Panc1 (cell line): Measurements from ENCODE around the gene PARP3.

Experiments
- POLR2AphosphoS5 ChIP-seq: IDR thresholded peaks from 2 replicates; pipeline ENCODE4 v1.6.1; 2012; ENCODE audit warnings: mild to moderate bottlenecking, low read depth, low read length, moderate library complexity
- TF ChIP-seq, protein P1 (sequence below): fragments of 450-650 bp; IDR thresholded peaks from 2 replicates; pipeline ENCODE4 v1.5.1; 2017; ENCODE audit warnings: mild to moderate bottlenecking

DNA sequence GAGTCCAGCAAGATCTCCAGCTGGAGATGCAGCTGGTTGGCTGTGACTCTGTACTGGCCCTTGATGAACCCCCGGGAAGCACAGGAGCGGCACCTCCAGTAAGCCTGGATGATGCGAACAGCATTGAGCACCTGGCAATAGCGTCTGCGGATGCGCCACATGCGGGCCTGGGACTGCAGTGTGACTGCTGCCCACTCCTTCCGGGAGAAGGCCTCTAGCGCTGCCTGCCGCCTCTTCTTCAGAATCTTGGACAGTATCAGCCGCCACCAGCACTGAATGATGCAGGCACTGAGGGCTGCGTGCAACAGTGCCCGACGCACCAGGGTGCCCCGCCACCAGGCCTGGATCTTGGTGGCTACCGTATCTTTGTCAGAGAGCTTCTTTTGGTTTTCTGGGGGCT is 47.2 kb upstream of the PARP3 start:
- TF ChIP-seq, protein P1, sequence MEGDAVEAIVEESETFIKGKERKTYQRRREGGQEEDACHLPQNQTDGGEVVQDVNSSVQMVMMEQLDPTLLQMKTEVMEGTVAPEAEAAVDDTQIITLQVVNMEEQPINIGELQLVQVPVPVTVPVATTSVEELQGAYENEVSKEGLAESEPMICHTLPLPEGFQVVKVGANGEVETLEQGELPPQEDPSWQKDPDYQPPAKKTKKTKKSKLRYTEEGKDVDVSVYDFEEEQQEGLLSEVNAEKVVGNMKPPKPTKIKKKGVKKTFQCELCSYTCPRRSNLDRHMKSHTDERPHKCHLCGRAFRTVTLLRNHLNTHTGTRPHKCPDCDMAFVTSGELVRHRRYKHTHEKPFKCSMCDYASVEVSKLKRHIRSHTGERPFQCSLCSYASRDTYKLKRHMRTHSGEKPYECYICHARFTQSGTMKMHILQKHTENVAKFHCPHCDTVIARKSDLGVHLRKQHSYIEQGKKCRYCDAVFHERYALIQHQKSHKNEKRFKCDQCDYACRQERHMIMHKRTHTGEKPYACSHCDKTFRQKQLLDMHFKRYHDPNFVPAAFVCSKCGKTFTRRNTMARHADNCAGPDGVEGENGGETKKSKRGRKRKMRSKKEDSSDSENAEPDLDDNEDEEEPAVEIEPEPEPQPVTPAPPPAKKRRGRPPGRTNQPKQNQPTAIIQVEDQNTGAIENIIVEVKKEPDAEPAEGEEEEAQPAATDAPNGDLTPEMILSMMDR, result no peak
- TF ChIP-seq POLR2AphosphoS5, result no peak
